ENCODE measurements around the gene FAM131C. TPM values are rescaled to one million over a fixed set of nuclear protein-coding genes. Genes with fewer than 3 reads are reported as not detected.

The FAM131C gene, protein sequence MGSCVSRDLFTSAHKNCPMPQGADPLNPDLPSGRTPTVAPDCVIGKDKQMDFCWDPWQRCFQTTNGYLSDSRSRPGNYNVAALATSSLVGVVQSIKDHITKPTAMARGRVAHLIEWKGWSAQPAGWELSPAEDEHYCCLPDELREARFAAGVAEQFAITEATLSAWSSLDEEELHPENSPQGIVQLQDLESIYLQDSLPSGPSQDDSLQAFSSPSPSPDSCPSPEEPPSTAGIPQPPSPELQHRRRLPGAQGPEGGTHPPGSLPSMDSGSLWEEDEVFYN
- polyA plus RNA-seq (ENCODE audit: insufficient read depth in 1 of 5, insufficient read length in 5 of 5, low replicate concordance in 1 of 5) = under 1 TPM; 0.11 to 0.27 (median 0.24) TPM
- long read RNA-seq, donor 1 = 0 reads
- long read RNA-seq, donor 2 = 0 reads
- long read RNA-seq, donor 3 = 0 reads
- long read RNA-seq, donor 4 = 0 reads
- long read RNA-seq, donor 5 = 0 reads
- long read RNA-seq, donor 6 = 0 reads
- long read RNA-seq, donor 7 = 0 reads
- long read RNA-seq, donor 8 = 0 reads

GRCh38 chr1:16073490-16074119 is at the start of gene FAM131C:
TSS of gene FAM131C (minus strand) at chr1:16073651. CDS start at chr1:16073442, 209 bp downstream.
- no peak for DNase-seq

DNA sequence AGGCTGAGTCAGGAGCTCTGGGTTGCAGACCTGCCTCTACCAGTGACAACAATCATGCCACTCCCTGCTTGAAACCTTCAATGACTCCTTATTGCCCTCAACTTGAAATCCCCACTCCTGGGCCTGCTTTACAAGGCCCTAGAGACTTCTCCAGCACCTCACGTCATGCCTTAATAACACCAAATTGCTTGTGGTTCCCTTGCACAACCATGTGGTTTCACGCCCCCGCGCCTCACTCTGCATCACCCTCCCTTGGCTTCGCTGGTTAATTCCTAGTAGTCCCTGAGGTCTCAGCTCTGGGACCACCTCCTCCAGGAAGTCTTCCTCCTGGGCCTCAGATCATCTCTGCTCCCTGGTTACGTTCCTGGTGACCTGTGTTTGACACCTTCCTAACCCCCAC is 49.5 kb upstream of the FAM131C start:
- no peak for DNase-seq

DNA sequence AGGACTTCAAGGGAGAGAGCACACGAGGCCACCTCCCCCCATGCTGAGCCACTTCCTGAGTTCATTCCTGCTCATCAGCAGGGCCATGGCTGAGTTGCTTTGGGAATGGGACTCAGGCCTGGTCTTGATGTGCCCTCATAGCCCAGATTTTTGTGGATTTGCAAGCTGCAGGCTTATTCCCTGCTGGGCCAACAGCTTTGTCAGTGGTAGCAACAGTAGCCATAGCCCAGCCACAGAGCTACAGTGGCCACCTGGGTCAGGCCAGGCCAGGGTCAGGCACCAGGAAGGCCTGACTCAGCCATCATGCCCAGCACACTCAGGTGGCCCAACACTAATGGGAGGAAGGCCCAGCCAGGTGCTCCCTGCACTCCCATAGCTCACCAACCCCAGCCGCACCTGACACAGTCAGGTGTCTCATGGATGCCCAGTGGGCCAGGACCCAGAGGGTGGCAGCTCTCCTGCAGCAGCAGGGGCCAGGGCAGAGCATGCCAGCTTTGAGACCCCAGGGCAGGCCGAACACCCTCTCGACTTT is 49.0 kb upstream of the FAM131C start:
- no peak for DNase-seq

DNA sequence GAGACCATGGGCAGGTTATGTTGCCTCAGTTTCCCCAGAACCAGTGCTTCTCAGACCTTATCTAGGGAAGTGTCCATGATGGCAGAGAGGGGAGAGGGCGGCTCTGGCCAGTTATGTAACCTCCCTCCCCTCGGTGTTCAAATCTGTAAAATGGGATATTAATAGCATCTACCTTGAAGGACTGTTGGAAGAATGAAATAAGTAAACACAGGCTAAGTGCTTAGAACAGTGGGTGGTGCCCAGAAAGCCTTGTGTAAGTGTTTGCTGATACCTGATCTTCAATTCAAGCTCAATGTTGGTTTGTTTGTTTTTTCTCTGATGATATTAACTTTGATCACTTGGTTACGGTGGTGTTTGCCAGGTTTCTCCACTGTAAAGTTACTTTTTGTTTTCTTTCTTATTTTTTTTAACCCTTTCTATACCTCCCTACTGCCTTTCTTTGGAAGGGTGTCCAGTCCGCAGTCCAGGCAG is 47.5 kb upstream of the FAM131C start:
- DNase-seq = no peak

- DNase-seq = no peak
Observed at GRCh38 chr1:16120407-16120806, 47.0 kb upstream of the FAM131C start.

- DNase-seq = no peak
Observed at GRCh38 chr1:16119926-16120325, 46.5 kb upstream of the FAM131C start.

GRCh38 chr1:16119504-16119903 is 46.1 kb upstream of the FAM131C start:
- DNase-seq = no peak

DNA sequence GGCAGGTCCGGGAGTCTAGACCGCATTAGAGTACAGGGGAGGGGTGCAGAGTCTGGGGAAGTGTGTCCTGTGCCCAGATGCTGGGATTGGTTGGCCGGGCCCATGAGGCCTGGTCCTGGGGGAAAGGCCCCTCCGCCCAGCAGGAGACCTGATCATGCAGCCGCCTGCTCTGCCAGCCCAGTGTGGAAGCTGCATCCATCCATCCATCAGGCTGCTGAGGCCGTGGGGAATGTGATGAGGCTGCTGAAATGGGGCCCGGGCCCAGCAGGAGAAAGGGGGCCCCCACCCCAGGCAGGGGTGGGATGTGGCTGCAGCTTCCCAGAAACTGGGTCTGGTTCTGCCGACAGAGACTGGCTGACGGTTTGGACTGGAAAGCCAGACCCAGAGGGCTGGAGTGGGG is 45.3 kb upstream of the FAM131C start:
- DNase-seq = no peak

DNA sequence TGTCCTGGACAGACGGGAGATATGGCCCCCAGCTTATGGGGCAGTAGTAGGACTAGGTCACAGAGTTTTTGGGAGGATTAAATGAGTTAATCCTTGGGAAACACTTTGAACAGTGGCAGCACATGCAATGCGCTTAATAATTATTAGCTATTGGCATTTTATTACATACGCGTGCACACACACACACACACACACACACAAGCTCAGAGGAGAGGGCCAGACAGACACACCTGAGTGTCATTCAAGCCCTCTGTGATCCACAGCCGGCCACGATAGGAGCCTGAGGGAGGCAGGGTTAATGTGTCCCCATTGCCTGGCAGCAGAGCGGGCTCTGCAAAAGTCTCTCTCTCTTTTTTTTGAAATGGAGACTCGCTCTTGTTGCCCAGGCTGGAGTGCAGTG is 44.5 kb upstream of the FAM131C start:
- DNase-seq = no peak

DNA sequence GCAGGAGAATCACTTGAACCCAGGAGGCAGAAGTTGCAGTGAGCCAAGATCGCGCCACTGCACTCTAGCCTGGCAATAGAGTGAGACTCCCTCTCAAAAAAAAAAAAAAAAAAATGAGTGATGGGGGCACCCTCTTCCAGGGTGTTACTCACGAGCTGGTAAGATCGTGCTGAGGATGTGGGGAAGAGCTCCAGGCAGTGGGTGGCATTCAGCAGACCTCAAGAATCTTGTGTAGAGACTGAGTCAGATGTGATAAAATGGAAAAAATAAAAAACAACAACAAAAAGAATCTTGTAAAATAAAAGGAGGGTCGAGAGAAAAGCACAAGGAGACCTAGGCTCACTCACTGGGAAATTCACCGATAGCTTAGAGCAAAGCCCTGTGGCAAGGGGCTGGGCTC is 43.9 kb upstream of the FAM131C start:
- DNase-seq = no peak

DNA sequence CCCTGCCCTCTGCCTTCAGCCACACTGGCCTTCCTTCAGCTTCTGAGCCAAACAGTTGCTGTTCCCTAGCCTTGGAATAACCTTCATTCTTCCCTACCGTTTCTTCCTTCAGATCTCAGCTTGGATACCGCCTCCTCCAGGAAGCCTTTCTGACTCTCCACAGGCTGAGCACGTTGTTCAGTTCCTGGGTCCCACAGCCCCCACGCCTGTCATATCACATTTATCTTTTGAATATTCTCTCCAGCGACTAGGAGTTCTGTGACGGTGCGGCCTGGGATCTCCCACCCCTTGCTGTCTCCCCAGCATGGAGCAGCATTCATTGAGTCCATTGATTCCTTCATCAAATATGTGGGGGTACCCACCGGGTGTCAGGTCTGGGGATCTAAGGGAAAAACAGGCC is 43.2 kb upstream of the FAM131C start:
- DNase-seq = no peak

DNA sequence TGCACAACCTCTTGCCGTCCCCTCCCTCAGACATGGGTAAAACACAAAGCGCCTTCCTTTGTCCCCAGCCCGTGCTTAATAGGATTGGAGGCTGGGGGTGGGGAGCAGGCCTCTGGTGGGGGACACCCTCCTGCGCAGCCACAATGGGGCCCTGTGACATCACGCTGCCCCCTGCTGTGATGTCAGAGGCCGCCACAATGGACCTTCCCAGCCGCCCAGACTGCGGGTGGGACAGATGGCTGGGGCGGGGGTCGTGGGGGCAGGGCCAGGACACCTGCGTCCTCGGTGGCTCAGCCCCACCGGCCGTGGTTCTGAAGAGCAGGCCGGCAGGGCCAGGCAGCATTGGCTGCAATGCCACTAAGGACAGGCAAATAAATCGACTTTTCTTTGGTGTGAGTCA is 42.6 kb upstream of the FAM131C start:
- no peak for DNase-seq

GRCh38 chr1:16115468-16115983 is 42.1 kb upstream of the FAM131C start:
- DNase-seq = no peak

DNA sequence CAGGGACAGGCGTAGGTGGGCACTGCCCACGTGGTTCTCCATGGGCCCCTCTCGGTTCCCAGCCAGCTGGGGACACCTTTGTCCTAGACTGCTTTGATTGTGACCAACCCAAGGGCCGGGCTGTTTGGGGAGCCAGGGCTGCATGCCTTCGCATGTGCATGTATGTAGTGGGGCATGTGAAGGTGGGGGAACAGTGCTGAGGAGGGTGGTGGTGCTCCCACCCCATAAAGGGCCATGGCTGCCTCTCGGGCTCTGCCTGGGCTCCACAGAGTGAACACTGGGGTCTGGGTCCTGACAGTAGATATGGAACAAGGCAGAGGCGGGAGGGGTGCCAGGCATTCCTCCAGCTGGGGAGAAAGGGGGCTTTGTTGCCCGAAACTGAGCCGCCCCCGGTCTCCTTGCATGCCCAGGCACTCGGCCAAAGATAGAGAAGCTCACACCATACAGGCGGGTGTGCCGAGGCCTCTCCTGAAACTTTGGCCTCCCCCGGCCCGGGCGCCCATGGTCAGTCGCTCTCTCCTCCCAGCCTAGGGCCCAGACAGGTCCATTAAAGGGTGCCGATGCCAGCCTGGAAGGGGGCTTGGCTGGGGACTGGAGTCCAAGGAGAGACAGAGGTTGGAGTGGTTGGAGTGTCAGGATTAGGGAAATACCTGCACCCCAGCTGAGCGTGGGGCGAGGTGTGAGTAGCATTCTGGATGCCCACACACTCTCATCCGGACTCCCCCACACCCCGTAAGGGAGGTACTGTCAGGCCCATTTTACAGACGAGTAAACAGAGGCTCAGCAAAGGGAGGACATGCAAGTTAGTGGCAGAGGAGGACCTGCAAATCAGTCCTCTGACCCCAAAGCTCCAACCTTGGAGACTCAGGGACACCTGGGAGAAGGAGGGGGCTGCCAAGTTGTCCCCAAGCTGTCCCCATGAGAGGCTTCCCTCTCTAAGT is 41.3 kb upstream of the FAM131C start:
- DNase-seq = no peak

DNA sequence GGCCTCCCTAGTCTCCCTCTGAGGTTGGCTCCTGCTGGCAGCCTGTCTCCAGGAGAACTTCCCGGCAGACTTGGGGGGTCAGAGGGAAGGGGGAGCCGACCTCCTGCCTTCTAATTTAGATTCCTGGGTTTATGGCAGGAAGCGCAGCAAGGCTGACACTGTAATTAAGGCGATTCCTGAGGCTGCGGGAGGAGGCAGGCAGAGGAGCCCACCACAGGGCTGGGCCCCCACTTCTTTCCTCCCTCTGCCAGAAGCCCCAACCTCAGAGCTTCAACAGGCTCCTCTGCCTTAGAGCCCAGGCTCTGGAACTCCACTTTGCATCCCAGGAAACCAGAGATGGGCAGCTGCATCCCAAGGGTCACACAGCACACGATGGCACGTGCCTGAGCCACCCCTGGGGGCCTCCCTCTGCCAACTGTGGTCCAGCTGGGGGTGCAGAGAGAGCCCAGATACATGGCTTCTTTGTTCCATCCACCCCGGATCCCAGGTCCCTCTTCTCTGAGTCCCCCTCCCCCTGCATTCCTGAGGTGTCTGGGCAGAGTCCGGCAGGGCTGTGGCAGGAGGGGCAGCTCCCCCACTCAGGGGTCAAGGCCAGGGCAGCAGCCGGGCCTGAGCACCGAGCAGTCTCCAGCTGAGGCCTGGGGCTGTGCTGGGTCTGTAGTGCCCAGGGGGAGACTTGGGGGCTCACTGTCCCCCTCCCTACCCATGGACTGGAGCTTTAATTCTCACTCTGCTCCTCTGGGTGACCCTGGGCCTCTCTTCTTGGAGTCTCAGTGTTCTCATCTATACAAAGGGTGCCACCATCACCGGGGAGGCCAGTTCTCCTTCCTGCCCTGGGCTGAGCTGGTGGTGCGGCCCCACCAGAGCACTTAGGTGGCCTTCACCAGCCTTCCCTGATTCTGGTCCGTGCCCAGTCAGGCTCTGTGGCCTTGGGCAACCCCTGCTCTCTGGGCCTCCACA is 39.4 kb upstream of the FAM131C start:
- DNase-seq = no peak

DNA sequence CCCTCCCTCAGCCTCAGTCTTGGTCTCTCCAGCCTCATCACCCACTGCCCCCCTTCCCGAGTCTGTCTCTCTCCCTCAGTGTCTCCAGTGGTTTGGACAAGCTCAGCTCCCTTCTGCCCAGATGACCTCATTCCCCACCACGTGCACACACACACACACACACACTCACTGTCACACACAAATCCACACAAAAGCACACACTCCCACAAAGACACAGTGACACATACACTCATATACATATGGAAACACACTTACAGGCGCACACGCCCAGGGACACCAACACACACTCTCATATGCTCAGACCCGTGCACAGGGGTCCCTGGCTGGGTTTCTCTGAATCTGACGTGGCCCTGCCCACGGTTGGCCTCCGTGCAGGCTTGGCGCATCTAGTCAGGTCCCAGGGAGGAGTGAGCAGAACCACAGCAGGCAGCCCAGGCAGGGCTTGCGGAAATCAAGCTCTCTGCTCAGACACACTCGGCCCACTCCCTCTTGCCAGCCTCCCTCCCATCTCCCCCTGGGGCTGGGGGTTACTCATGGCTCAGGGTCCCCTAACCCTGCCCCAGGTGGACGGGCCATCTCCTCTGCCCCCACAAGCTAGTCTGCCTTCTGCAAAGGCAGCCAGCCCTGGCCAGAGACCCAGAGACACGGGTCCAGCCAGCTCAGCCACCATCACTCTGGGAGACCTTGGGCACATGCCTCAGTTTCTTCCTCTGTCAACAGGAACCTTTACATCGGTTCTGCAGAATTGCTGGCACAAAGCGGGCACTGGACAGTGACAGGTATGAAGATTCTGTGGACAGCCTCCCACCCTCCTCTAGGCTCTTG is 38.5 kb upstream of the FAM131C start:
- no peak for DNase-seq

DNA sequence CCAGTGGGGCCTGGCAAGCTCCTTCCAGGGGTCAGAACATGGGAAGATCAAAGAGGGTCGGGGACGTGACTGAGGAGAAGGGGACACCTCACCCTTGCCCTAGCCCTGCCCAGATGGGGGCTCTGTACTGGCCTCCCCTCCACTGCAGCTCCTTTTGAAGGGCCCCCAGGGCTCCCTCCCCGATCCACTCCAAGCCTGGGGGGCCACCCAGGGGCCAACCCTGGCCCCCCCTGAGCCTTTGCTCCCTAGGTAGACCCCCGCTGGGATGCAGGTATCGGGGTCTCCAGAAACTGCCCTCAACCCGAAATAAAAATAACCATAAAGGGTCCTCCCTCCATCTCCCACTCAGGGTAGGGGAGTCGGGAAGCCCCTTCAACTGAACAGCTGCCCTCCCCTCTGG is 37.4 kb upstream of the FAM131C start:
- DNase-seq = no peak

DNA sequence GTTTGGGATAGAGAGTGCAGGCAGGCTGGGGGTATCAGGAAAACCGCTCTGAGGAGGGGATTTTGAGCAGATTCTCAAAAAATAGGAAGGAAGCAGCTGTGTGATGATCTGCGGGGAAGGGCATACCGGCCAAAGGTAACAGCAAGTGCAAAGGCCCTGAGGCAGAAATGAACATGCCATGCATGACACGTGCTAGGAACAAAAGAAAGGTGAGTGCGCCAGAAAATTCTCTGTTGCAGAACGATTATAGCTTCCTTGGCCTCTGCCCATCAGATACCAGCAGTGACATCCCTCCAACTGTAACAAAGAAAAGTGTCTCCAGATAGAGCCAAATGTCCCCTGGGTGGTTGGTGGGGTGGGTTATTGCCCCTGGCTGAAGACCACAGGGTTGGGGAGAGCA is 37.0 kb upstream of the FAM131C start:
- DNase-seq = no peak

DNA sequence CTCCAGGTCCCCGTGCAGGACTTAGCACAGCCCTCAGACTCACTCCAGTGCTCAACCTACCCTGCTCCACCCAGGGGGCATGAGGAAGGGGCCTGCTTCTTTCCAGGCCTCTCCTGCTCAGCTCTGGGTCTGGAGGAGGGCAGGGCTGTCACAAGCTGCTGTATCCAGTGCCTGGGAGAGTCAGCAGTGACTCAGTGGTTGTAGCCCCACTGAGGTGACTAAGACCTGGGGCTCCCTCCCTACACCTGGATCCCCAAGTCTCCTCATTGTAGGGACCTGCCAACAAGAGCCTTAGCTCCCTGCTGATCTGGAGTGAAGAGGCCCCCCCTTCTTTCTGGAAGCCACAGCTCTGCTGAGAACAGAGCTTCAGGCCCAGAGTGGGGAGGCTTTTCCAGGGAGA is 36.1 kb upstream of the FAM131C start:
- DNase-seq = no peak
